ENCODE measurements around the gene RABGAP1L. TPM values are rescaled to one million over a fixed set of nuclear protein-coding genes. Genes with fewer than 3 reads are reported as not detected.

The RABGAP1L gene
- total RNA-seq, 3 donors from 2014 or later = 46.1 to 74.7 (median 59.2) TPM

- Histone ChIP-seq H3K36me3 (ENCODE audit: low read depth) (no peaks in the 10 kb centered on the region), H3K4me1 (ENCODE audit: low read depth) (no peaks in the 10 kb centered on the region), H3K9me3 (no peaks in the 10 kb centered on the region), H3K4me3 (no peak overlapping the region)
- ATAC-seq (no peak), DNase-seq (no peak)
- intact Hi-C loops (cut with DNase I, micrococcal nuclease) = no loop called here
- no peak for TF ChIP-seq CTCF (IDR thresholded peaks at IDR 0.05)
Measured at GRCh38 chr1:174376030-174376429, 216.7 kb downstream of the RABGAP1L start.

- Histone ChIP-seq H3K4me1 (ENCODE audit: low read depth) (no peaks in the 10 kb centered on the region), H3K9me3 (no peaks in the 10 kb centered on the region), H3K36me3 (ENCODE audit: low read depth) (no peaks in the 10 kb centered on the region), H3K4me3 (no peak overlapping the region)
- TF ChIP-seq CTCF (IDR thresholded peaks at IDR 0.05) = no peak
- intact Hi-C loops (cut with DNase I, micrococcal nuclease) = no loop called here
- ATAC-seq = no peak
- DNase-seq = no peak
Measured at GRCh38 chr1:174391716-174392115, 232.4 kb downstream of the RABGAP1L start.

- Histone ChIP-seq H3K4me3 (no peak overlapping the region), H3K4me1 (ENCODE audit: low read depth) (no peaks in the 10 kb centered on the region), H3K9me3 (no peaks in the 10 kb centered on the region), H3K36me3 (ENCODE audit: low read depth) (no peaks in the 10 kb centered on the region)
- no peak for DNase-seq
- no peak for TF ChIP-seq CTCF (IDR thresholded peaks at IDR 0.05)
- intact Hi-C loops (cut with DNase I, micrococcal nuclease) = no loop called here
- ATAC-seq = no peak
Measured at GRCh38 chr1:174393885-174394284, 234.6 kb downstream of the RABGAP1L start.

GRCh38 chr1:174397261-174397660 is 237.9 kb downstream of the RABGAP1L start:
- Histone ChIP-seq H3K4me1 (ENCODE audit: low read depth) (no peaks in the 10 kb centered on the region), H3K9me3 (no peaks in the 10 kb centered on the region), H3K36me3 (ENCODE audit: low read depth) (no peaks in the 10 kb centered on the region), H3K4me3 (no peak overlapping the region)
- DNase-seq = no peak
- no peak for TF ChIP-seq CTCF (IDR thresholded peaks at IDR 0.05)
- intact Hi-C loops (cut with DNase I, micrococcal nuclease) = no loop called here
- ATAC-seq = no peak

- intact Hi-C loops (cut with DNase I, micrococcal nuclease) = no loop called here
- Histone ChIP-seq H3K36me3 (ENCODE audit: low read depth) (no peaks in the 10 kb centered on the region), H3K4me3 (no peak overlapping the region), H3K9me3 (no peaks in the 10 kb centered on the region), H3K4me1 (ENCODE audit: low read depth) (no peaks in the 10 kb centered on the region)
- ATAC-seq = no peak
- no peak for DNase-seq
- TF ChIP-seq CTCF (IDR thresholded peaks at IDR 0.05) = no peak
Measured at GRCh38 chr1:174398246-174398645, 238.9 kb downstream of the RABGAP1L start.

GRCh38 chr1:174399211-174399610 is 239.9 kb downstream of the RABGAP1L start:
- H3K4me3 ChIP-seq = no peak overlapping the region
- no peak for DNase-seq
- no peak for ATAC-seq
- H3K9me3 ChIP-seq = no peaks in the 10 kb centered on the region
- intact Hi-C loops (cut with DNase I, micrococcal nuclease) = no loop called here
- no peak for TF ChIP-seq CTCF (IDR thresholded peaks at IDR 0.05)
- no peaks in the 10 kb centered on the region for H3K36me3 ChIP-seq (ENCODE audit: low read depth)
- H3K4me1 ChIP-seq (ENCODE audit: low read depth) = no peaks in the 10 kb centered on the region

Measured in mucosa of descending colon (tissue), 3 donors.